ENCODE results near the gene KIAA1671. TPM values are rescaled to one million over a fixed set of nuclear protein-coding genes. Genes with fewer than 3 reads are reported as not detected.

The KIAA1671 gene
- total RNA-seq, 4 donors from 2014 or later, result 7.6 to 26.1 (median 16.7) TPM

DNA sequence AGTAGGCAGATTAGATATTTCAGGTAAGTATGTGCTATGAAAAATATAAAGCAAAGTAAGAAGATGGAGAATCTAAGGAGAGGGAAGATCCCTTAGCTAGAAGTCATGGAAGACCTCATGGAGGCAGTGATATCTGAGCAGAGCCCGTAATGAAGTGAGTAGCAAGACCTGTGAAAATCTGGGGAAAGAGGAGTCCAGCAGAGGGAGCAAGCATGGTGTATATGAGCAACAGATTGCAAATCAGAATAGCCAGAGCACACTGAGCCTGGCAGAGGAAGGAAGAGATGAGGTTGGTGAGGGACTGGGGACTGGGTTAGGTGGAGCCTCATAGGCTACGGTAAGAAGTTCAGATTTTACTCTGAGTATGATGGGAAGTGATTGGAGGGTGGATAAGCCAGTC lies 15.4 kb upstream of the KIAA1671 start:
- H3K4me1 ChIP-seq, result no peaks in the 10 kb centered on the region
- no peaks in the 10 kb centered on the region for H3K9me3 ChIP-seq
- H3K27ac ChIP-seq, result no peak overlapping the region
- TF ChIP-seq, protein P1, sequence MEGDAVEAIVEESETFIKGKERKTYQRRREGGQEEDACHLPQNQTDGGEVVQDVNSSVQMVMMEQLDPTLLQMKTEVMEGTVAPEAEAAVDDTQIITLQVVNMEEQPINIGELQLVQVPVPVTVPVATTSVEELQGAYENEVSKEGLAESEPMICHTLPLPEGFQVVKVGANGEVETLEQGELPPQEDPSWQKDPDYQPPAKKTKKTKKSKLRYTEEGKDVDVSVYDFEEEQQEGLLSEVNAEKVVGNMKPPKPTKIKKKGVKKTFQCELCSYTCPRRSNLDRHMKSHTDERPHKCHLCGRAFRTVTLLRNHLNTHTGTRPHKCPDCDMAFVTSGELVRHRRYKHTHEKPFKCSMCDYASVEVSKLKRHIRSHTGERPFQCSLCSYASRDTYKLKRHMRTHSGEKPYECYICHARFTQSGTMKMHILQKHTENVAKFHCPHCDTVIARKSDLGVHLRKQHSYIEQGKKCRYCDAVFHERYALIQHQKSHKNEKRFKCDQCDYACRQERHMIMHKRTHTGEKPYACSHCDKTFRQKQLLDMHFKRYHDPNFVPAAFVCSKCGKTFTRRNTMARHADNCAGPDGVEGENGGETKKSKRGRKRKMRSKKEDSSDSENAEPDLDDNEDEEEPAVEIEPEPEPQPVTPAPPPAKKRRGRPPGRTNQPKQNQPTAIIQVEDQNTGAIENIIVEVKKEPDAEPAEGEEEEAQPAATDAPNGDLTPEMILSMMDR (IDR thresholded peaks at IDR 0.05), result no peak
- TF ChIP-seq POLR2A (IDR thresholded peaks at IDR 0.05), result no peak
- intact Hi-C loops (cut with DNase I; ENCODE audit: low total_unique reads), result no loop called here
- H3K4me3 ChIP-seq, result no peak overlapping the region
- no peak for DNase-seq
- no peaks in the 10 kb centered on the region for H3K27me3 ChIP-seq
- H3K36me3 ChIP-seq, result no peaks in the 10 kb centered on the region

DNA sequence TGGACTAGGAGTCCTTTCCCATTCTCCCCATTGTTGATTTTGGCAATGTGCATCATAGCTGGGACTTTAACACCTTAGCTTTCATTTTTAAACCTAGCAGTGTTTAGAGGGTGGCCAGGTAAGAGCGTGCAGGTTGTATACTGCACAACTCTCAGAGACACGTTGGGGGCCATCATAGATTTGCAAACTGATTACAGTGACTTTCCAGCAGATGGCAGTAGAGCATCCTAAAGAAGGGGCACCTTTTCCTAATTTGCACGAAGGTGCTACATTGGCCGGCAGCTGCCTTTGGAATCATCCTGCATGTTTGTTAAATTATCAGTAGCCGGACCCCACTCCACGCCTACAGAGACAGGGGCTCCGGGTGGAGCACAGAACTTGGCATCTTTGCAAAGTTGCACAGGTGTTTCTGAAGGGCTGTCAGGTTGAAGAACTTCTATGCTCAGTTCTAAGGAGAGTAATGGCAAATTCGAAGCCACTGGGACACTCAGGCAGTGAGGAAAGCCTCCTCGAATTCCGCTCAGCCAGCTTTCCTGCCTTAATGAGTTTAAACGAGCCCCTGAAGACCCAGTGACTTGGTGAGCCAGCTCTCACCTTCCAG lies 13.7 kb upstream of the KIAA1671 start:
- Histone ChIP-seq H3K9me3 (no peaks in the 10 kb centered on the region), H3K36me3 (no peaks in the 10 kb centered on the region), H3K27me3 (no peaks in the 10 kb centered on the region), H3K4me1 (no peaks in the 10 kb centered on the region), H3K4me3 (no peak overlapping the region), H3K27ac (no peak overlapping the region)
- DNase-seq, result no peak
- intact Hi-C loops (cut with DNase I; ENCODE audit: low total_unique reads), result no loop called here
- TF ChIP-seq, protein P1 (IDR thresholded peaks at IDR 0.05), result peak; percentile 56 to 69 (median 59)
- TF ChIP-seq POLR2A (IDR thresholded peaks at IDR 0.05), result no peak

DNA sequence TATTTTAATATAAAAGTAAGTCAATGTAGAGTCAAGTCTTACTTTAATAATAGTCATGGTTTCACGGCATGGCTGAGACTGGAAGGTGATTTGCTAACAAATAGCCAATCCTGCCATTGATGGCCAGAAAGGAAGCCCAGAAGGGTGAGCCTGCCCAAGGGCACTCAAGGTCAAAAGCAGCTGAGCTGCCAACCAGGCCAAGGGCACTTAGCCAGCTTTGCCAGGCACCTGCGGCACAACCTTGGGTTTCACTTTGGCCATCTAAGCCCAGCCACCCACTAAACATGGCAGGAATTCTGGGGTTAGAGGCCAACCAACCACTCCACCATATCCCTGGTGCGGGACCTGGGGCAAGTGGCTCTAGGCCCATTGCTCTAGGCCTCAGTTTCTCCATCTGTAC lies 10.2 kb upstream of the KIAA1671 start:
- intact Hi-C loops (cut with DNase I; ENCODE audit: low total_unique reads), result loop anchor here (10.0 kb wide), 1 partner anchor 112 kb away; no protein-coding TSS in a partner anchor
- Histone ChIP-seq H3K4me3 (no peak overlapping the region), H3K4me1 (no peaks in the 10 kb centered on the region), H3K36me3 (no peaks in the 10 kb centered on the region), H3K9me3 (no peaks in the 10 kb centered on the region), H3K27me3 (no peaks in the 10 kb centered on the region), H3K27ac (no peak overlapping the region)
- TF ChIP-seq, protein P1 (IDR thresholded peaks at IDR 0.05), result no peak
- TF ChIP-seq POLR2A (IDR thresholded peaks at IDR 0.05), result no peak
- DNase-seq, result no peak

DNA sequence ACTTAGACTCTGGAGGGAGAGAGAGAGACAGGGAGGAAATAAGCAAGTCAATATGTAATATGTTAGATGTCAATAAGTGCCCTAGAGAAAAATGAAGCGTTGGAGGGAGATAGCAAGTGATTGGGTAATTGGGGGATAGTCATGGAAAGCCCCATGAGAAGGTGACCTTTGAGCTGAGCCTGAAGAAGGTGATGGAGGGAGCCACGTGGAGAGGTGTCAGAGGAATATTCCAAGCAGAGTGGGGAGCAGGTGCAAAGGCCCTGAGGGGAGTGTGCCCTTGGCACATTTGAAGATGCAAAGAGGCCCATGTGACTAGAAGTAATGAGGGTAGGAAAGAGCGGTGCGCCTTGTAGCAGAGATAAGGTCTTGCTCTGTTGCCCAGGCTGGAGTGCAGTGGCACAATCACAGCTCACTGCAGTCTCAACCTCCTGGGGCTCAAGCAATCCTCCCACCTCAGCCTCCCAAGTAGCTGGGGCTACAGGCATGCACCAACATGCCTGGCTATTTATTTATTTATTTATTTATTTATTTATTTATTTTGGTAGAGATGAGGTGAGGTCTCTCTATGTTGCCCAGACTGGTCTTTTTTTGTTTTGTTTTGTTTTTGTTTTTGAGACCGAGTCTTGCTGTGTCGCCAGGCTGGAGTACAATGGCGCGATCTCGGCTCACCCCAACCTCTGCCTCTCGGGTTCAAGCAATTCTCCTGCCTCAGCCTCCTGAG lies 8.1 kb upstream of the KIAA1671 start:
- H3K9me3 ChIP-seq, result no peaks in the 10 kb centered on the region
- H3K27ac ChIP-seq, result no peak overlapping the region
- H3K4me1 ChIP-seq, result no peaks in the 10 kb centered on the region
- no peaks in the 10 kb centered on the region for H3K27me3 ChIP-seq
- TF ChIP-seq, protein P1 (IDR thresholded peaks at IDR 0.05), result no peak
- TF ChIP-seq POLR2A (IDR thresholded peaks at IDR 0.05), result no peak
- H3K4me3 ChIP-seq, result no peak overlapping the region
- DNase-seq, result no peak
- intact Hi-C loops (cut with DNase I; ENCODE audit: low total_unique reads), result loop anchor here (10.0 kb wide), 1 partner anchor 110 kb away; no protein-coding TSS in a partner anchor
- H3K36me3 ChIP-seq, result no peaks in the 10 kb centered on the region

DNA sequence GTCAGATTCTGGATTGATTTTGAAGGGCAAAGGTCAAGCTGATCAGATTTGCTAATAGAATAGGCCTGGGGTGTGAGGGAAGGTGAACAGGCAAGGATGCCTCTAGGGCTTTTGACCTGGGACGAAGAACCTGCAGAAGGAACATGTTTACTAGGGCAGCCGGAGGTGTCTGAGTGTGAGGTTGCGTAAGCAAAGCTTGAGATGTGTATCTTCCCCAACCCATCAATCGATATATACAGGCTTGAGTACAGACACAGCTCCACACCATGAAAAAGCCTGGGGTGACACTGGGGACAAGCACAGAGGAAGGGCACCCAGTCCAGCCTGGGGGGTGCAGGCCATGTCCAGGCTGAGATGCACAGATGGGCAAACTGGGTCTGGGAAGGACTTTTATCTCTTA lies 7.1 kb upstream of the KIAA1671 start:
- Histone ChIP-seq H3K9me3 (no peaks in the 10 kb centered on the region), H3K4me1 (no peaks in the 10 kb centered on the region), H3K27ac (no peak overlapping the region), H3K36me3 (no peaks in the 10 kb centered on the region), H3K27me3 (no peaks in the 10 kb centered on the region), H3K4me3 (no peak overlapping the region)
- intact Hi-C loops (cut with DNase I; ENCODE audit: low total_unique reads), result loop anchor here (10.0 kb wide), 1 partner anchor 109 kb away; no protein-coding TSS in a partner anchor
- DNase-seq, result no peak
- TF ChIP-seq POLR2A (IDR thresholded peaks at IDR 0.05), result no peak
- TF ChIP-seq, protein P1 (IDR thresholded peaks at IDR 0.05), result no peak
